ENCODE results near the gene NSMF. TPM values are rescaled to one million over a fixed set of nuclear protein-coding genes. Genes with fewer than 3 reads are reported as not detected.

NSMF gene
- total and polyA plus RNA-seq, 8 donors, result 29.5 to 46.5 (median 36.3) TPM

- H3K27ac ChIP-seq, result no peak overlapping the region
- ATAC-seq (no peak), DNase-seq (peak in 2 of 4 donors; percentile 30 to 76)
- no peaks in the 10 kb centered on the region for H3K9me3 ChIP-seq
- H3K4me3 ChIP-seq, result no peak overlapping the region
- intact Hi-C loops (cut with DNase I), result no loop called here
- TF ChIP-seq CTCF (IDR thresholded peaks at IDR 0.05), result no peak
- peaks cover 0 to 24% of the 10 kb centered on the region in 2 donors for H3K27me3 ChIP-seq
- H3K4me1 ChIP-seq, result peaks cover 6 to 18% of the 10 kb centered on the region in 2 donors
- H3K36me3 ChIP-seq, result no peaks in the 10 kb centered on the region
These were observed 4.1 kb upstream of the NSMF start for GRCh38 chr9:137462986-137463930.

- no peak for ATAC-seq
- peak in 2 of 4 donors; percentile 22 to 78 for DNase-seq
- no peak for TF ChIP-seq CTCF (IDR thresholded peaks at IDR 0.05)
- intact Hi-C loops (cut with DNase I), result no loop called here
- Histone ChIP-seq H3K4me1 (peaks cover 11 to 25% of the 10 kb centered on the region in 2 donors), H3K9me3 (no peaks in the 10 kb centered on the region), H3K27me3 (peaks cover 0 to 27% of the 10 kb centered on the region in 2 donors), H3K36me3 (no peaks in the 10 kb centered on the region), H3K27ac (no peak overlapping the region), H3K4me3 (no peak overlapping the region)
These were observed 3.4 kb upstream of the NSMF start for GRCh38 chr9:137462396-137462985.

- DNase-seq, result peak in 3 of 4 donors; percentile 47 to 91 (median 56)
- no peak for TF ChIP-seq CTCF (IDR thresholded peaks at IDR 0.05)
- no peaks in the 10 kb centered on the region for H3K9me3 ChIP-seq
- H3K27me3 ChIP-seq, result peaks cover 0 to 27% of the 10 kb centered on the region in 2 donors
- intact Hi-C loops (cut with DNase I), result no loop called here
- H3K4me1 ChIP-seq, result peaks cover 11 to 29% of the 10 kb centered on the region in 2 donors
- no peak overlapping the region for H3K27ac ChIP-seq
- H3K4me3 ChIP-seq, result peak overlapping the region in 1 of 2 donors; percentile 11
- ATAC-seq, result no peak
- H3K36me3 ChIP-seq, result no peaks in the 10 kb centered on the region
These were observed 2.7 kb upstream of the NSMF start for GRCh38 chr9:137461663-137462395.

- Histone ChIP-seq H3K9me3 (no peaks in the 10 kb centered on the region), H3K27ac (no peak overlapping the region), H3K27me3 (peaks cover 0 to 27% of the 10 kb centered on the region in 2 donors), H3K4me3 (no peak overlapping the region), H3K4me1 (peaks cover 11 to 29% of the 10 kb centered on the region in 2 donors), H3K36me3 (no peaks in the 10 kb centered on the region)
- intact Hi-C loops (cut with DNase I), result no loop called here
- no peak for ATAC-seq
- TF ChIP-seq CTCF (IDR thresholded peaks at IDR 0.05), result no peak
- no peak for DNase-seq
These were observed 2.2 kb upstream of the NSMF start for GRCh38 chr9:137461316-137461662.
